Muscle of back (tissue), 13 donors: ENCODE measurements around the gene CHN1. TPM values are rescaled to one million over a fixed set of nuclear protein-coding genes. Genes with fewer than 3 reads are reported as not detected.
A peak's percentile ranks its signal among the peaks of the same experiment; 100 is the strongest.

Experiments used
- DNase-seq, 3 donors: peaks; one replicate each; pipeline versions ENCODE4 v3.0.0 to v3.0.0-alpha.2; 2013
- long read RNA-seq, 9 donors: transcript quantifications; one replicate each; lab custom pipeline, GENCODE V29; 2026
- polyA plus RNA-seq, 10 donors: library from polyadenylated mRNA; unstranded; fragments of 120-200 nt; gene quantifications; one replicate each; pipeline ENCODE4 v1.2.1, GENCODE V29; 2013; ENCODE audit not compliant: insufficient read length in 10 of 10

Gene CHN1
- 10 to 100 TPM; 11.3 to 18.9 (median 15.6) TPM for polyA plus RNA-seq
- long read RNA-seq, donor 1, partial matches to known transcripts = 0 of 1 reads
- long read RNA-seq, donor 1, other reads (novel, unspliced or antisense) = 0 of 1 reads
- long read RNA-seq, donor 2, partial matches to known transcripts = 0 of 2 reads
- long read RNA-seq, donor 2, other reads (novel, unspliced or antisense) = 0 of 2 reads
- long read RNA-seq, donor 3 = 0 reads
- long read RNA-seq, donor 4, partial matches to known transcripts = 0 of 1 reads
- long read RNA-seq, donor 4, other reads (novel, unspliced or antisense) = 0 of 1 reads
- long read RNA-seq, donor 5 = 0 reads
- long read RNA-seq, donor 6 = 0 reads
- long read RNA-seq, donor 7, partial matches to known transcripts = 0 of 1 reads
- long read RNA-seq, donor 7, other reads (novel, unspliced or antisense) = 0 of 1 reads
- long read RNA-seq, donor 8, partial matches to known transcripts = 0 of 2 reads
- long read RNA-seq, donor 8, other reads (novel, unspliced or antisense) = 0 of 2 reads
- long read RNA-seq, donor 9 = 0 reads

GRCh38 chr2:175004980-175005732, at the start of gene CHN1:
Gene CHN1 (minus strand): TSS chr2:175005381. CDS start chr2:175004912, 469 bp downstream.
- DNase-seq = peak; percentile 54 to 85 (median 71)

GRCh38 chr2:175054340-175054739, 49.2 kb upstream of the CHN1 start:
- DNase-seq = no peak

- DNase-seq = no peak
These were observed 44.5 kb upstream of the CHN1 start for GRCh38 chr2:175049661-175050060.

GRCh38 chr2:175048275-175048674, 43.1 kb upstream of the CHN1 start:
- DNase-seq = no peak

- no peak for DNase-seq
These were observed 34.3 kb upstream of the CHN1 start for GRCh38 chr2:175039490-175039889.

GRCh38 chr2:175039031-175039430, 33.9 kb upstream of the CHN1 start:
- DNase-seq = no peak

- no peak for DNase-seq
These were observed 32.8 kb upstream of the CHN1 start for GRCh38 chr2:175037941-175038340.

GRCh38 chr2:175036582-175037018, 31.4 kb upstream of the CHN1 start:
- peak in 2 of 3 donors; percentile 6 to 18 for DNase-seq

GRCh38 chr2:175035806-175036205, 30.6 kb upstream of the CHN1 start:
- no peak for DNase-seq

- DNase-seq = no peak
These were observed 29.5 kb upstream of the CHN1 start for GRCh38 chr2:175034716-175035115.

- DNase-seq = peak in 2 of 3 donors; percentile 15 to 42
These were observed 25.4 kb upstream of the CHN1 start for GRCh38 chr2:175030380-175031271.

- no peak for DNase-seq
These were observed 22.6 kb upstream of the CHN1 start for GRCh38 chr2:175027755-175028154.

GRCh38 chr2:175026385-175026784, 21.2 kb upstream of the CHN1 start:
- DNase-seq = no peak

- no peak for DNase-seq
These were observed 20.8 kb upstream of the CHN1 start for GRCh38 chr2:175025946-175026345.

GRCh38 chr2:175025233-175025632, 20.1 kb upstream of the CHN1 start:
- DNase-seq = no peak

- no peak for DNase-seq
These were observed 17.7 kb upstream of the CHN1 start for GRCh38 chr2:175022923-175023322.

- no peak for DNase-seq
These were observed 14.6 kb upstream of the CHN1 start for GRCh38 chr2:175019566-175020327.

- no peak for DNase-seq
These were observed 12.6 kb upstream of the CHN1 start for GRCh38 chr2:175017618-175018414.

- no peak for DNase-seq
These were observed 10.2 kb upstream of the CHN1 start for GRCh38 chr2:175015340-175015739.

GRCh38 chr2:175012516-175012915, 7.3 kb upstream of the CHN1 start:
- DNase-seq = no peak
